Mesothelial cell of epicardium (in vitro differentiated cells): Measurements from ENCODE around the gene LAPTM4A. TPM values are rescaled to one million over a fixed set of nuclear protein-coding genes. Genes with fewer than 3 reads are reported as not detected.

ENCODE experiments used
- DNase-seq, 2 experiments: peaks; one replicate each; pipeline ENCODE4 v3.0.0; 2021; ENCODE audit warnings: low spot score in 2 of 2; ENCODE audit not compliant: unreplicated experiment in 2 of 2
- H3K27ac Mint-ChIP-seq: 2 replicates; pipeline ENCODE4 v1.8.0; 2021; ENCODE audit warnings: mixed read lengths
- H3K27me3 Mint-ChIP-seq: 2 replicates; pipeline ENCODE4 v1.8.0; 2021; ENCODE audit warnings: low read depth, mixed read lengths
- H3K36me3 Mint-ChIP-seq: 2 replicates; pipeline ENCODE4 v1.8.0; 2021; ENCODE audit warnings: mixed read lengths
- H3K4me1 Mint-ChIP-seq: 2 replicates; pipeline ENCODE4 v1.8.0; 2021; ENCODE audit warnings: mixed read lengths
- H3K4me3 Mint-ChIP-seq: 2 replicates; pipeline ENCODE4 v1.8.0; 2021; ENCODE audit warnings: mild to moderate bottlenecking, moderate library complexity, mixed read lengths
- H3K9me3 Mint-ChIP-seq: 2 replicates; pipeline ENCODE4 v1.8.0; 2021; ENCODE audit warnings: mixed read lengths
- CTCF ChIP-seq: fragments of 200-600 bp; sonication (generic); IDR thresholded peaks from one replicate; pipeline ENCODE4 v1.5.0; 2021; ENCODE audit warnings: antibody characterized with exemption; ENCODE audit not compliant: unreplicated experiment
- total RNA-seq: library from RNA; stranded (reverse); gene quantifications from 3 replicates; pipeline ENCODE4 v1.2.1, GENCODE V29; 2021

The LAPTM4A gene
- total RNA-seq, 1 donor from 2014 or later, result 216 TPM

- no peak for TF ChIP-seq CTCF
- H3K27me3 Mint-ChIP-seq, result no peaks in the 10 kb centered on the region
- no peak overlapping the region for H3K4me3 Mint-ChIP-seq
- peak overlapping the region; percentile 100 for H3K27ac Mint-ChIP-seq
- no peaks in the 10 kb centered on the region for H3K36me3 Mint-ChIP-seq
- H3K9me3 Mint-ChIP-seq, result peaks cover 13% of the 10 kb centered on the region
- H3K4me1 Mint-ChIP-seq, result peaks cover 35% of the 10 kb centered on the region
- DNase-seq, result no peak
Measured at GRCh38 chr2:20073460-20073859, 22.0 kb upstream of the LAPTM4A start.

- peak overlapping the region; percentile 44 for H3K4me3 Mint-ChIP-seq
- peak overlapping the region; percentile 100 for H3K27ac Mint-ChIP-seq
- H3K9me3 Mint-ChIP-seq, result peaks cover 12% of the 10 kb centered on the region
- H3K36me3 Mint-ChIP-seq, result peaks cover 2% of the 10 kb centered on the region
- no peaks in the 10 kb centered on the region for H3K27me3 Mint-ChIP-seq
- no peak for DNase-seq
- TF ChIP-seq CTCF, result no peak
- peaks cover 44% of the 10 kb centered on the region for H3K4me1 Mint-ChIP-seq
Measured at GRCh38 chr2:20072436-20073158, 21.2 kb upstream of the LAPTM4A start.

GRCh38 chr2:20071397-20072383 lies 20.3 kb upstream of the LAPTM4A start:
- Mint-ChIP-seq H3K27ac (peak overlapping the region; percentile 100), H3K36me3 (peaks cover 3% of the 10 kb centered on the region), H3K4me3 (peak overlapping the region; percentile 44), H3K27me3 (no peaks in the 10 kb centered on the region), H3K4me1 (peaks cover 45% of the 10 kb centered on the region), H3K9me3 (peaks cover 10% of the 10 kb centered on the region)
- no peak for TF ChIP-seq CTCF
- DNase-seq, result peak in 1 of 2 experiments; percentile 52

GRCh38 chr2:20069756-20070155 lies 18.3 kb upstream of the LAPTM4A start:
- Mint-ChIP-seq H3K36me3 (peaks cover 3% of the 10 kb centered on the region), H3K9me3 (peaks cover 7% of the 10 kb centered on the region), H3K4me3 (no peak overlapping the region), H3K4me1 (peaks cover 61% of the 10 kb centered on the region), H3K27me3 (no peaks in the 10 kb centered on the region), H3K27ac (peak overlapping the region; percentile 26)
- no peak for TF ChIP-seq CTCF
- DNase-seq, result no peak

- H3K4me1 Mint-ChIP-seq, result peaks cover 53% of the 10 kb centered on the region
- no peak for DNase-seq
- TF ChIP-seq CTCF, result no peak
- no peak overlapping the region for H3K4me3 Mint-ChIP-seq
- H3K36me3 Mint-ChIP-seq, result peaks cover 3% of the 10 kb centered on the region
- no peaks in the 10 kb centered on the region for H3K27me3 Mint-ChIP-seq
- peak overlapping the region; percentile 71 for H3K27ac Mint-ChIP-seq
- H3K9me3 Mint-ChIP-seq, result peaks cover 11% of the 10 kb centered on the region
Measured at GRCh38 chr2:20067992-20068584, 16.7 kb upstream of the LAPTM4A start.
